Vagina (tissue), 2 donors: ENCODE data around the gene TMC1.
"Not testable (repeated sequence)": the region's sequence is repeated elsewhere in the genome, so short reads cannot be mapped to it uniquely, and the experiment has no call there.

ENCODE experiments used
- POLR2A ChIP-seq, 2 donors: fragments of 450-650 bp; IDR thresholded peaks; one replicate each; pipeline ENCODE4 v1.6.1; 2017; ENCODE audit warnings: antibody characterized with exemption in 2 of 2, mild to moderate bottlenecking in 2 of 2, moderate library complexity in 2 of 2
- TF ChIP-seq, protein P1 (sequence below), 3 experiments: fragments of 450-650 bp in 2 of 3; fragments of 200-600 bp in 1 of 3; sonication (generic) in 1 of 3; IDR thresholded peaks; one replicate each; pipeline ENCODE4 v1.5.1; 2017 to 2019; ENCODE audit warnings: antibody characterized with exemption in 3 of 3, mild to moderate bottlenecking in 2 of 3, moderate library complexity in 2 of 3

GRCh38 chr9:72845052-72845451 lies 323.6 kb downstream of the TMC1 start:
- TF ChIP-seq, protein P1, sequence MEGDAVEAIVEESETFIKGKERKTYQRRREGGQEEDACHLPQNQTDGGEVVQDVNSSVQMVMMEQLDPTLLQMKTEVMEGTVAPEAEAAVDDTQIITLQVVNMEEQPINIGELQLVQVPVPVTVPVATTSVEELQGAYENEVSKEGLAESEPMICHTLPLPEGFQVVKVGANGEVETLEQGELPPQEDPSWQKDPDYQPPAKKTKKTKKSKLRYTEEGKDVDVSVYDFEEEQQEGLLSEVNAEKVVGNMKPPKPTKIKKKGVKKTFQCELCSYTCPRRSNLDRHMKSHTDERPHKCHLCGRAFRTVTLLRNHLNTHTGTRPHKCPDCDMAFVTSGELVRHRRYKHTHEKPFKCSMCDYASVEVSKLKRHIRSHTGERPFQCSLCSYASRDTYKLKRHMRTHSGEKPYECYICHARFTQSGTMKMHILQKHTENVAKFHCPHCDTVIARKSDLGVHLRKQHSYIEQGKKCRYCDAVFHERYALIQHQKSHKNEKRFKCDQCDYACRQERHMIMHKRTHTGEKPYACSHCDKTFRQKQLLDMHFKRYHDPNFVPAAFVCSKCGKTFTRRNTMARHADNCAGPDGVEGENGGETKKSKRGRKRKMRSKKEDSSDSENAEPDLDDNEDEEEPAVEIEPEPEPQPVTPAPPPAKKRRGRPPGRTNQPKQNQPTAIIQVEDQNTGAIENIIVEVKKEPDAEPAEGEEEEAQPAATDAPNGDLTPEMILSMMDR (IDR thresholded peaks at IDR 0.05), result not testable (repeated sequence)
- TF ChIP-seq POLR2A (IDR thresholded peaks at IDR 0.05), result not testable (repeated sequence)
